ENCODE data around the gene NUDT11. TPM values are rescaled to one million over a fixed set of nuclear protein-coding genes. Genes with fewer than 3 reads are reported as not detected.
"Not testable (repeated sequence)": the region's sequence is repeated elsewhere in the genome, so short reads cannot be mapped to it uniquely, and the experiment has no call there.

NUDT11 gene
- 10.6 and 12.8 TPM in 2 replicates for total RNA-seq
- long read RNA-seq, transcript NUDT11-201 (2 exons, 2,385 nt), result major isoform, 120 of 126 reads
- long read RNA-seq, partial matches to known transcripts, result 2 of 126 reads
- long read RNA-seq, other reads (novel, unspliced or antisense), result 4 of 126 reads

- peak within 1 kb of the TSS; percentile 83 for H3K4me3 Mint-ChIP-seq (ENCODE audit: unreplicated experiment)
- TF ChIP-seq, protein P1, sequence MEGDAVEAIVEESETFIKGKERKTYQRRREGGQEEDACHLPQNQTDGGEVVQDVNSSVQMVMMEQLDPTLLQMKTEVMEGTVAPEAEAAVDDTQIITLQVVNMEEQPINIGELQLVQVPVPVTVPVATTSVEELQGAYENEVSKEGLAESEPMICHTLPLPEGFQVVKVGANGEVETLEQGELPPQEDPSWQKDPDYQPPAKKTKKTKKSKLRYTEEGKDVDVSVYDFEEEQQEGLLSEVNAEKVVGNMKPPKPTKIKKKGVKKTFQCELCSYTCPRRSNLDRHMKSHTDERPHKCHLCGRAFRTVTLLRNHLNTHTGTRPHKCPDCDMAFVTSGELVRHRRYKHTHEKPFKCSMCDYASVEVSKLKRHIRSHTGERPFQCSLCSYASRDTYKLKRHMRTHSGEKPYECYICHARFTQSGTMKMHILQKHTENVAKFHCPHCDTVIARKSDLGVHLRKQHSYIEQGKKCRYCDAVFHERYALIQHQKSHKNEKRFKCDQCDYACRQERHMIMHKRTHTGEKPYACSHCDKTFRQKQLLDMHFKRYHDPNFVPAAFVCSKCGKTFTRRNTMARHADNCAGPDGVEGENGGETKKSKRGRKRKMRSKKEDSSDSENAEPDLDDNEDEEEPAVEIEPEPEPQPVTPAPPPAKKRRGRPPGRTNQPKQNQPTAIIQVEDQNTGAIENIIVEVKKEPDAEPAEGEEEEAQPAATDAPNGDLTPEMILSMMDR (IDR thresholded peaks at IDR 0.05), result no peak
Measured at GRCh38 chrX:51496501-51497291, at the start of gene NUDT11. TSS of gene NUDT11 (minus strand) at chrX:51496592. CDS start at chrX:51496444, 148 bp downstream.

DNA sequence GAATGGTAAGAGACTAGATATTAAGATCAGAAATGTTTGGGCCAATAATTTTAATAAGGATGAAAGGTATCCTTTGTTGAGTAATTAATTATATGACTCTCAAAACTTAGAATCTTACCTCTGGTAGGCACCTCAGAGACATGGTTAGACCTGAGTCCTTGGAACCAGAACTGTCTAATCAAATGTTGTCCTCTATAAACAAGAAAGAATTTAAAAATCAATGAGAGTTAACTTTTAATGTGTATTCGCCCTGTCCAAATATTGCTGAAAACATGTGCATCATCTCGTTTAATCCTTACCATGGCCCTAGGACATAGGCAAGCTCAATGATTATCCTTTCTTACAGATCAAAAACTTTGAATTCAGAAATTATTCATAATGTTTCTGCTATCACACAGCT is 24.0 kb upstream of the NUDT11 start:
- Mint-ChIP-seq H3K9me3 (ENCODE audit: unreplicated experiment) (peaks cover 14% of the 10 kb centered on the region), H3K27me3 (ENCODE audit: unreplicated experiment) (peaks cover 3% of the 10 kb centered on the region), H3K27ac (ENCODE audit: unreplicated experiment) (no peak overlapping the region), H3K4me1 (ENCODE audit: unreplicated experiment) (no peaks in the 10 kb centered on the region), H3K36me3 (ENCODE audit: unreplicated experiment) (no peaks in the 10 kb centered on the region), H3K4me3 (ENCODE audit: unreplicated experiment) (no peak overlapping the region)
- TF ChIP-seq, protein P1 (IDR thresholded peaks at IDR 0.05), result no peak
- DNase-seq (ENCODE audit: extremely low spot score, unreplicated experiment), result no peak

More at GRCh38 chrX:51496501-51497291, at the start of gene NUDT11:
- peaks cover 12% of the 10 kb centered on the region for H3K9me3 Mint-ChIP-seq (ENCODE audit: unreplicated experiment)
- no peaks in the 10 kb centered on the region for H3K27me3 Mint-ChIP-seq (ENCODE audit: unreplicated experiment)
- peak within 1 kb of the TSS; percentile 76 for H3K27ac Mint-ChIP-seq (ENCODE audit: unreplicated experiment)
- H3K36me3 Mint-ChIP-seq (ENCODE audit: unreplicated experiment), result no peaks in the 10 kb centered on the region
- peaks cover 15% of the 10 kb centered on the region for H3K4me1 Mint-ChIP-seq (ENCODE audit: unreplicated experiment)
- peak; percentile 91 for DNase-seq (ENCODE audit: extremely low spot score, unreplicated experiment)

GRCh38 chrX:51519131-51519530 is 22.7 kb upstream of the NUDT11 start:
- H3K27ac Mint-ChIP-seq (ENCODE audit: unreplicated experiment); H3K4me3 Mint-ChIP-seq (ENCODE audit: unreplicated experiment); H3K27me3 Mint-ChIP-seq (ENCODE audit: unreplicated experiment); DNase-seq (ENCODE audit: extremely low spot score, unreplicated experiment); H3K36me3 Mint-ChIP-seq (ENCODE audit: unreplicated experiment); H3K4me1 Mint-ChIP-seq (ENCODE audit: unreplicated experiment): not testable (repeated sequence)
- H3K9me3 Mint-ChIP-seq (ENCODE audit: unreplicated experiment), result peaks cover 10% of the 10 kb centered on the region

- Mint-ChIP-seq H3K27ac (ENCODE audit: unreplicated experiment) (no peak overlapping the region), H3K4me3 (ENCODE audit: unreplicated experiment) (no peak overlapping the region), H3K4me1 (ENCODE audit: unreplicated experiment) (no peaks in the 10 kb centered on the region), H3K36me3 (ENCODE audit: unreplicated experiment) (no peaks in the 10 kb centered on the region), H3K27me3 (ENCODE audit: unreplicated experiment) (peaks cover 23% of the 10 kb centered on the region), H3K9me3 (ENCODE audit: unreplicated experiment) (peaks cover 15% of the 10 kb centered on the region)
- TF ChIP-seq, protein P1 (IDR thresholded peaks at IDR 0.05), result no peak
- no peak for DNase-seq (ENCODE audit: extremely low spot score, unreplicated experiment)
Measured at GRCh38 chrX:51507551-51507950, 11.2 kb upstream of the NUDT11 start.

- H3K27ac Mint-ChIP-seq (ENCODE audit: unreplicated experiment), result peak overlapping the region; percentile 76
- H3K27me3 Mint-ChIP-seq (ENCODE audit: unreplicated experiment); DNase-seq (ENCODE audit: extremely low spot score, unreplicated experiment); H3K36me3 Mint-ChIP-seq (ENCODE audit: unreplicated experiment): not testable (repeated sequence)
- peaks cover 15% of the 10 kb centered on the region for H3K4me1 Mint-ChIP-seq (ENCODE audit: unreplicated experiment)
- peaks cover 12% of the 10 kb centered on the region for H3K9me3 Mint-ChIP-seq (ENCODE audit: unreplicated experiment)
- peak overlapping the region; percentile 83 for H3K4me3 Mint-ChIP-seq (ENCODE audit: unreplicated experiment)
Measured at GRCh38 chrX:51495701-51496488, 497 bp downstream of the NUDT11 start.
